ENCODE measurements around the gene PLRG1. TPM values are rescaled to one million over a fixed set of nuclear protein-coding genes. Genes with fewer than 3 reads are reported as not detected.

Gene PLRG1
- total and polyA plus RNA-seq, 2 experiments from 2014 or later: 72.0 to 84.8 TPM

DNA sequence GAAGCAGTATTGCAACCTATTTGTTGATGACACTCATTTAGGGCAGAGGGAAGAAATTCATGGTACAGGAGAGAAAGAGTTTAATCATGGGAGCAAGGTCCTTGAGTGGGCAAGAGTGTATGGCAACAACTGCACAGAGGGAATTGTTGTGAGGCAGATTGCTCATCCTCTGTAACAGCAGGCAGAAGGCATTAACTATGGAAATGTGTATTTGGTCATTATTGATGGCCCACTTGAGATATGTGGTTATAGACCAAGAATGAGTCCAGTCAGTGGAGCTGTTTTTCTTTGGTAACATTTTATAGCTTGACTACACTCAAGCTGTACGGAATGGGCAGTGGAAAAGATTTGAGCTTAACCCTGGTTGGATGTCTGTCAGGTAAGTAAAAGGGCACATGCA lies 15.9 kb downstream of the PLRG1 start:
- in situ Hi-C loops (cut with MboI): no loop called here

DNA sequence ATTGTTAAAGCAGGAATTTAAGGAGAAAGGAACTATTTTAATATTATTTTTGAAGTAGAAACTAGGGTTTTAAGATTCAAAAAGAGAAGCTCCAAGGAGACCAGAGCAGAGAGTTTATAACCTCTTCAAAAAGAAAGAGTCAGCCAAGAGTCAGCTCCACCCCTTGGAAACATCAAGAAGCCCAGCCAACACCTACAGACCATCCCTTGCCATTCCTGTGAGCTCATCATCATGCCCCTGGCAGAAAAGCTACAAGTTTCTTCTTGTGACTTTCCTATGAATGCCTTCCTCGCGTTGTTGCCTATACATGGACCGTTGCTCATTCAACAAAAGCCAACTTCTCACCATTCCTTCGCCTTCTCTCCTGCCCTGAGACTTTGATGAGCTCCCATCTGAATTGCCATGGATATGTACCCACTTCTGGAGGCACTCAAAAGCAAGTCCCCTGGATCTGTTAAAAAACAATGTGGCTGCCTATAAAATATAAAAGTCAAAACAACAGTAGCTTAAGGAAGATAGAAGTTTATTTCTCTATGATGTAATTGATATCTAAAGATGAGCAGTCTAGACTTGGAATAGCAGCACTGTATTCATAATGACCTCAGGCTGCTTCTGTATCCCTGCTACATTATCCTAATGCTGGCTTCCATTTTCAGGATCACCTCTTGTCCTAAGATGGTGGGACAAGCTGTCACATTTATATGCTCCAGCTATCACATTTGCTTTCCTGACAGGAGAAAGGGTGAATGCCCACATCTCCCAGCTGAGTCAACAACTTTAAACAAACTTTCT lies 20.3 kb downstream of the PLRG1 start:
- no peaks in the 10 kb centered on the region for H3K79me2 ChIP-seq (ENCODE audit: insufficient read depth)
- H3K27ac ChIP-seq: no peak overlapping the region
- in situ Hi-C loops (cut with MboI): no loop called here
- no peak overlapping the region for H3K9ac ChIP-seq
- no peaks in the 10 kb centered on the region for H3K9me3 ChIP-seq (ENCODE audit: low read depth)
- H3K9me2 ChIP-seq (ENCODE audit: insufficient read depth): no peaks in the 10 kb centered on the region
- H3F3A ChIP-seq (ENCODE audit: insufficient read depth): peaks cover 10% of the 10 kb centered on the region; the same call in 1 of the 2 replicates
- no peak overlapping the region for H2AFZ ChIP-seq
- no peak for DNase-seq
- H3K4me1 ChIP-seq (ENCODE audit: insufficient read depth): no peaks in the 10 kb centered on the region
- H3K4me2 ChIP-seq (ENCODE audit: unreplicated experiment): no peak overlapping the region
- 0 out of 2 replicates have a peak, but pooled peaks cover 18% of the 10 kb centered on the region for H3K27me3 ChIP-seq (replicated peaks; ENCODE audit: insufficient read depth)
- TF ChIP-seq EZH2 (IDR thresholded peaks at IDR 0.05; ENCODE audit: insufficient read depth, poor library complexity, severe bottlenecking): no peak
- no peak for TF ChIP-seq EZH2phosphoT487 (IDR thresholded peaks at IDR 0.05; ENCODE audit: insufficient read depth, low read depth)
- 0 out of 2 replicates have a peak, but pooled peaks cover under 1% of the 10 kb centered on the region for H3K36me3 ChIP-seq (ENCODE audit: low read depth)
- H4K20me1 ChIP-seq (ENCODE audit: insufficient read depth): no peaks in the 10 kb centered on the region
- WGBS, 2 experiments (ENCODE audit: low coverage in 1 of 2, low lambda C conversion rate in 2 of 2, missing lambda C conversion rate in 2 of 2): 57 to 60% methylated on average over 4 of the region's 4 CpGs
- no peak overlapping the region for H3K4me3 ChIP-seq

More for the DNA sequence above, 15.9 kb downstream of the PLRG1 start:
- Histone ChIP-seq H4K20me1 (ENCODE audit: insufficient read depth) (no peaks in the 10 kb centered on the region), H3K27me3 (replicated peaks; ENCODE audit: insufficient read depth) (no peaks in the 10 kb centered on the region), H3K4me2 (ENCODE audit: unreplicated experiment) (no peak overlapping the region), H3K4me3 (no peak overlapping the region), H3K27ac (no peak overlapping the region), H3K36me3 (ENCODE audit: low read depth) (peaks cover 38% of the 10 kb centered on the region), H2AFZ (no peak overlapping the region), H3K9ac (no peak overlapping the region), H3K4me1 (ENCODE audit: insufficient read depth) (no peaks in the 10 kb centered on the region), H3F3A (ENCODE audit: insufficient read depth) (peaks cover 20% of the 10 kb centered on the region; the same call in 1 of the 2 replicates), H3K79me2 (ENCODE audit: insufficient read depth) (no peaks in the 10 kb centered on the region), H3K9me3 (ENCODE audit: low read depth) (no peaks in the 10 kb centered on the region), H3K9me2 (ENCODE audit: insufficient read depth) (no peaks in the 10 kb centered on the region)
- no peak for DNase-seq
- WGBS, 2 experiments (ENCODE audit: low coverage in 1 of 2, low lambda C conversion rate in 2 of 2, missing lambda C conversion rate in 2 of 2): 94% methylated on average over 1 of the region's 1 CpG
- no peak for TF ChIP-seq EZH2 (IDR thresholded peaks at IDR 0.05; ENCODE audit: insufficient read depth, poor library complexity, severe bottlenecking)
- TF ChIP-seq EZH2phosphoT487 (IDR thresholded peaks at IDR 0.05; ENCODE audit: insufficient read depth, low read depth): no peak

DNA sequence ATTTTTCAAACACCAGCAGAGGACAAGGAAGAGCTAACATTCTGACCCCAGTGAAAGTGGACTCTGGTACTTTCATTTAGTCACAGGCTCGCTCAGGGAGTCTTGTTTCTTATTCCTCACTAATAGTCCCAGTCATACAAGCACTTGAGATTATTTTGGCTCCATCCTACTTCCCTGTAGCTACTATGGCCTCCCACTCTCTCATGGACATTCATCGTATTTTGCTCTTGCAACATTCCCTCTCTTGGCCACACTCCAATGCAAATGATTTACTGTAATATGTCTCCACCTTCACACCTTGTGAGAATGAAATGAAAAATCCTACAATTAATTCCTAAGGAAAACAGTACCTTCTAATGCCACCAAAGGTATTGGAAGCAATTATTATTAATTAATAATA lies 21.3 kb downstream of the PLRG1 start:
- no peaks in the 10 kb centered on the region for H3K9me3 ChIP-seq (ENCODE audit: low read depth)
- H3K27me3 ChIP-seq (replicated peaks; ENCODE audit: insufficient read depth): 0 out of 2 replicates have a peak, but pooled peaks cover 18% of the 10 kb centered on the region
- DNase-seq: peak; percentile 13
- H3K27ac ChIP-seq: no peak overlapping the region
- WGBS, 2 experiments (ENCODE audit: low coverage in 1 of 2, low lambda C conversion rate in 2 of 2, missing lambda C conversion rate in 2 of 2): 16 to 29% methylated on average over 2 of the region's 2 CpGs
- H3K4me2 ChIP-seq (ENCODE audit: unreplicated experiment): no peak overlapping the region
- no peak overlapping the region for H3K9ac ChIP-seq
- H3K4me1 ChIP-seq (ENCODE audit: insufficient read depth): no peaks in the 10 kb centered on the region
- no peak for TF ChIP-seq EZH2 (IDR thresholded peaks at IDR 0.05; ENCODE audit: insufficient read depth, poor library complexity, severe bottlenecking)
- TF ChIP-seq EZH2phosphoT487 (IDR thresholded peaks at IDR 0.05; ENCODE audit: insufficient read depth, low read depth): no peak
- no peak overlapping the region for H3K4me3 ChIP-seq
- no peak overlapping the region for H2AFZ ChIP-seq
- H3K79me2 ChIP-seq (ENCODE audit: insufficient read depth): no peaks in the 10 kb centered on the region
- in situ Hi-C loops (cut with MboI): no loop called here
- H3K36me3 ChIP-seq (ENCODE audit: low read depth): no peaks in the 10 kb centered on the region
- H4K20me1 ChIP-seq (ENCODE audit: insufficient read depth): no peaks in the 10 kb centered on the region
- H3F3A ChIP-seq (ENCODE audit: insufficient read depth): no peaks in the 10 kb centered on the region; the same call in 1 of the 2 replicates
- no peaks in the 10 kb centered on the region for H3K9me2 ChIP-seq (ENCODE audit: insufficient read depth)

DNA sequence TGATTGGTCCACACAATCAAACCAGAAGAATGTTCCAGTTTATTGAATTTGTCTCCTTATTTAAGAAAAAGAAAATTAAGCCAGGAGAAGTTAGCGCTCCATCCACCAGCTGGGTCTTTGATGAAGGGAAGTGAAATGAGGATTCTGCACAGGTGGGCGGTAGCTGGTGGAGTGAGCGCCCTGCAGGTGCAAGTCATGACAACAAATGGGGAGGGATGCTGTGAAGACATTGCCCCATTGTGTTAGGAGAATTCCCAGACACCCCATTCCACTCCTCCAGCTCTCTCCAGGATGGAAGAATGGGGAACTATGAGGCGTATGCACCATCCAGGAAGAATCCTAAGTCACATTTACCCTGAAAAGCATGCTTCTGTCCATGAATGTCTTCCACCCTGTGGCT lies 22.9 kb downstream of the PLRG1 start:
- Histone ChIP-seq H2AFZ (no peak overlapping the region), H3K27ac (no peak overlapping the region), H3K36me3 (ENCODE audit: low read depth) (no peaks in the 10 kb centered on the region), H3K9me2 (ENCODE audit: insufficient read depth) (no peaks in the 10 kb centered on the region), H3K9me3 (ENCODE audit: low read depth) (no peaks in the 10 kb centered on the region), H3K27me3 (replicated peaks; ENCODE audit: insufficient read depth) (0 out of 2 replicates have a peak, but pooled peaks cover 18% of the 10 kb centered on the region), H3K4me3 (no peak overlapping the region), H3K4me1 (ENCODE audit: insufficient read depth) (no peaks in the 10 kb centered on the region), H3K4me2 (ENCODE audit: unreplicated experiment) (no peak overlapping the region), H3K9ac (no peak overlapping the region), H4K20me1 (ENCODE audit: insufficient read depth) (no peaks in the 10 kb centered on the region), H3K79me2 (ENCODE audit: insufficient read depth) (no peaks in the 10 kb centered on the region), H3F3A (ENCODE audit: insufficient read depth) (no peaks in the 10 kb centered on the region)
- WGBS, 2 experiments (ENCODE audit: low coverage in 1 of 2, low lambda C conversion rate in 2 of 2, missing lambda C conversion rate in 2 of 2): 71 to 76% methylated on average over 4 of the region's 4 CpGs
- DNase-seq: no peak
- in situ Hi-C loops (cut with MboI): no loop called here
- TF ChIP-seq EZH2phosphoT487 (IDR thresholded peaks at IDR 0.05; ENCODE audit: insufficient read depth, low read depth): no peak
- no peak for TF ChIP-seq EZH2 (IDR thresholded peaks at IDR 0.05; ENCODE audit: insufficient read depth, poor library complexity, severe bottlenecking)
